Stimulated activated CD8-positive, alpha-beta memory T cell treated with anti-CD3 and anti-CD28 coated beads, Interleukin-2, amount 100 ng/mL, for 48 hours (primary cell): ENCODE measurements around the gene CCHCR1.
A peak's percentile ranks its signal among the peaks of the same experiment; 100 is the strongest.

ENCODE experiments used
- DNase-seq, 2 donors: peaks; one replicate each; pipeline ENCODE4 v3.0.0-alpha.2; 2020; ENCODE audit warnings: low read depth in 2 of 2

Gene CCHCR1

DNA sequence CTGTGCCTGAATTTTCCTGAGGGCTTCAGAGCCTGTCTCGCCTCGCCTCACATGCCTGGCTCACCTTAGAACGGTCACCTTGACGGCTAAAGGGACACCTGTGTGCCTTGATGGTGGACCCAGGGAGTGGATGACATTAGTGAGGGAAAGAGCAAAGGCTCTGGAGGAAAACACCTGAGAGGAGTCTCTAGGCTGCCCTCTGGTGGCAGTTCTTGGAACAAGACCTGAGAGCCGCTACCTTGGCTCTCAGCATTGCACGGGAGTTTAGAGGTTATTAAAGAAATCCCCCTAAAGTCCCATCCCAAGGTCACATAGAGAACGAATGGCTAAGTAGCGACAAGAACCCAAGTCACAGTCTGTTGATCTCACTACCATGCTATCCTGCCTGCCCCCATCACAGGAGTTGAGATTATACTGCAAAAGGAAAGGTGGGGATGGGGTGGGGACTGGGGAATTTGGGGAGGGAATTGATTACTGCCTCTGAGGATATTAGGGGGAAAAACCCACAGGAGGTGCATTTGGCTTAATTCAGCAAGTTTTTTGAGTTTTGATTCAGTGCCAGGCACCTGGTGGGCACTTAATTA, 29.4 kb downstream of the CCHCR1 start:
- peak; percentile 48 to 61 for DNase-seq

DNA sequence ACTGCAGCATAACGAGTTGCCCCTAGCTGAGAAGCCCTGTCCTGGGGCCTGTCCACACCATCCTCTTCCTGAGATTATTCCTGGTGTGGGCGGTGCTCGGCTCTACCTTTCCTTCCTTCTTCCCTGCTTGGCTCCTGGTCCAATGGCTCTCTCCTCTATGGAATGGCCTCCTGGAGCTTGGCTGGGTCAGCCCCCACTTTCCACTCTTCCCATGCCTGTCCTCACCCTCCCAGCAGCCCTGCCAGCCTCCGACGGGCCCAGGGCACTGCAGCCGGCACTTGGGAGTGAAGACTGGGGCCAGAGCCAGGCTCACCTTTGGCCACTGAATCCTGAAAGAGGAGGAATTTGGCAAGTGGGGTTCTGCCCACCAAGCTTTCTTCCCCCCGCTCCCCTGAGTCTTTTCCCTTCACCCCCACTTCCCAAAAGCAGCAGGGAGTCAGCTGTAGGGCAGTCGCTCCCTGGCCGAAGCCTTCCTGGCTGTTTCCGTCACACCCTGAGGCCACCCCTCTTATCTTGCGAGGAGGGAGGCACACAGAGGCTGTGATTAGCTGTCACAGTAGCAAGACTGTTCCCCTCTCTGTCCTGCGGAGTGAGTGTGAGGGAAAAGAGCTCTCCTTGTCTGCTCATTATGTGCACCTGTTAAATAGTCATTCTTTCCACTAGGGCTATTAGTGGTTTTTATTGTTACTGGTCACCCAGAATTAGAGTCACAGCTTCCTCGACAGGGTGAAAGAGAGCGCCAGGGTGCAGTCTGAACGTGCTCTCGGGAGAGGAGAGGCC, 31.0 kb downstream of the CCHCR1 start:
- no peak for DNase-seq

DNA sequence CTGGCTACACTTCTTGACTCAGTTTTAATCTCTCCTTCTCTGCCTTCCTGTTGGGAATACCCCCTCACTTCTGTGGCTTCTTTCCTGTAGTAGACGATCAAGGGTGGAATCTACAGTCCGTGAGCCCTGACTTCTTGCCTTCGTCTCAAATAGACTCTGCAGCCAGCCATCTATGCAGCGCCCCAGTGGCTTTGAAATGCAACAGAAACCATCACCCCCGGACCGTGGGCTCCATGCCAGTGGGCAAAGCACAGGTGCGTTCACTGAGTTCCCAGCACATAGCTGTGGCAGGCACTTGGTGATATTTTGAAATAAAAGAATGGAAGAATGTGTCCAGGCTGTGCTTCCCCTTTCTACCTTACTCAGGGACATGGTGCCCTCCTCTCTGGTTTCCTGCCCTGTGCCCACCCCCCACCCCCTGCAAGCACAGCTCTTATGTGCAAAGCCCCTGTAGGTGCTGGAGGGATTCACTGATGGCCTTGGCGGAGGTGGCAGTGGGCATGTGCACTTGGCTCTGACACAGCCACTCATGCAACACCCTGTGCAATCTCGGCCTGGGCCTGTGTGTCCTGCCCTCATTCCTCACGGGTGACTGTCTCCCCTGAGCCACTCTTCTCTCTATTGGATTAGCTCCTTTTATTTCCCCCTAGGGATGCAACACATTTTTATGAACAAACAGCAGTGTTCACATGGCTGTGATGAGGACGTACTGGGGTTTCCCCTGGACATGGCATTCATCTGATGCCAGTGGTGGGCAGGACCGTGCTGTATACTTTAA, 31.8 kb downstream of the CCHCR1 start:
- no peak for DNase-seq

DNA sequence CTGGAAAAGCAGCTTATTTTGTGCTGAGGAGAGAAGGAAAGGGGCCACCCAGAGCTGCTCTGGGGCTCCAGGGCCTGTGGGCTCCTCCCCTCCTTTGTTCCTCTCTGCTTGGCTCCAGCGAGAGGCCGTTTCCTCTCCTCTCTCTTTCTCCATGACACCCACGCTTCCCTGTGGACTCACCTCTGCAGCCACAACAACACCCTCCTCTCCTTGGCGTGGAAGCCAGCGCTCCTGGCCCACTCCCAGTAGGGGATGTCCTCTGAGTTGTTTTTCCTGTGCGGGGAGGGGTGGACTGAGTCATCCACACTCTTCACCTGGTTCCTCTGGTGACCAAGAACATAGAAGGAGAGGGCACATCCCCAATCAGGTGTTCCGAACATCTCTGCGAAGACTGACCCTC, 32.4 kb downstream of the CCHCR1 start:
- no peak for DNase-seq

DNA sequence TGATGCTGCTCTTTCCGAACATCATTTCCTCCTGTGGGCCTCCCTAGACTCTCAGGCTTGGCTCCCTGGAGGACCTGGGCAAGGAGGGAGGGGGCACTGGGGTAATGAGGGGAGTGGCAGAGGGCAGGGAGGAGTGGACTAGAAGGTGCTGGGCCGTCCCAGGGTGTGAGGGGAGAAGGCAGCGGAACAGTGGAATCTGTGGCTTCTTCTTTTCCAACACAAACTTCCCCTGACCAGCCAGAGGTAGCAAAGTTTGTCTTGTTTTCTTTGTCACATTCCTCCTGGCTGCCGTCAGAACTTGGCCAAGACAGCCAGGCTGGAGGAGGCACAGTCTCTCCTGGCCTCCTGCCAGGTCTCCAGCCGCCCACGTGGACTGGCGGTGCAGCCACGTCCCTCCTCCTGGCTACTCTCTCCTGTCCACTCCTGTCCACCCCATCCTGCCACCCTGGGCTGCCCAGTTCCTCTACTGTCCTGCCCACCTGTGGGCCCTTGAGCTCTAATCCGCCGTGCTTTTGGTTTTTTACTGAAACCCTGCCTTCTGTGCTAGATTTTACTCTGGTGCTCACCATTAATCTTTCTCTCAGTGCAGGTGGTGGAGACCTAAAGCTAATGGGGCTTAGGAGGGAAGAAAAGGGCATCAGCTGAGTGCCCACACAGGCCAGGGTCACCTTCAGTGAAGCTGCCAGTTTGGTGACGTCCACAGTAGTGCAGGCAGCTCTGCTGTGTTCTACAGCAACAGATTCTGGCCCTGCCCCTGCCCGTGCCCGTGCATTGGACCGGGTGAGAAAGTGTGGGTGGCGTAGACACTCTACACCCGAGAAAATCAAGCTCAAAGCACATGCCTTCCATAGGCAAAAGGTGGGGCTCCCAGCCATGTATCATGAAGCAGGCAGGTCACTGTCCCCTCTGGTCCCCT, 34.6 kb downstream of the CCHCR1 start:
- no peak for DNase-seq

DNA sequence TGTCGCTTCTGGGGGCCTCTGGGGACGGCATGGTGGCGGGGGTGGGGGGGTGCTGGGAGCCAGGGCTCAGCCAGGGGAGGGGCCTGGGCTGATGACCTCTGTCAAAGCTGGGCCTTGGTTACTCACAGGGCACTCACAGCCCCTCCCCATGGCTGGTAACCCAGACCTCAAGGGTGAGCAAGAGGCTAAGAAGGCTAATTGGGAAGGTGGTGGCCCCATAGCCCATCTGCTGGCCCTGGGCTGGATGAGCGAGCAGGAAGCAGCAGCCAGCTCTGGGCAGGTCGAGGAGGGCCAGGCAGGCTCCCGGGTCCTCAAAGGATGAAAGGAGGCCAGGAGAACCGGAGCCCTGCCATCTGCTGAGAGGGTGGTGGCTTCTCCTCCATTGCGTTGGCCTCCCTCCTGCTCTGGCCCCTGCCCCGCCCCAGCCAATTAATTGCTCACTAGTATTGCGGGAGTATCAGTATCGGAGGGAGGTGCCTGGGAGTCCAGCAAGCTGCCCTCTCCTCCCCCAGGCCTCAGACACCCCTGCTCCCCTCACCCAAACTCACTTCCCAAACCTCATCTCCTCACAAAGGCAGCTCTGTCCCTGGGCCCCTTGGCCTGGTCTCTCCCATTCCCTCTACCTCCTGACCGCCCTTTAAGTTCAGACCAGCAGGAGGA, 36.3 kb downstream of the CCHCR1 start:
- DNase-seq, result no peak

DNA sequence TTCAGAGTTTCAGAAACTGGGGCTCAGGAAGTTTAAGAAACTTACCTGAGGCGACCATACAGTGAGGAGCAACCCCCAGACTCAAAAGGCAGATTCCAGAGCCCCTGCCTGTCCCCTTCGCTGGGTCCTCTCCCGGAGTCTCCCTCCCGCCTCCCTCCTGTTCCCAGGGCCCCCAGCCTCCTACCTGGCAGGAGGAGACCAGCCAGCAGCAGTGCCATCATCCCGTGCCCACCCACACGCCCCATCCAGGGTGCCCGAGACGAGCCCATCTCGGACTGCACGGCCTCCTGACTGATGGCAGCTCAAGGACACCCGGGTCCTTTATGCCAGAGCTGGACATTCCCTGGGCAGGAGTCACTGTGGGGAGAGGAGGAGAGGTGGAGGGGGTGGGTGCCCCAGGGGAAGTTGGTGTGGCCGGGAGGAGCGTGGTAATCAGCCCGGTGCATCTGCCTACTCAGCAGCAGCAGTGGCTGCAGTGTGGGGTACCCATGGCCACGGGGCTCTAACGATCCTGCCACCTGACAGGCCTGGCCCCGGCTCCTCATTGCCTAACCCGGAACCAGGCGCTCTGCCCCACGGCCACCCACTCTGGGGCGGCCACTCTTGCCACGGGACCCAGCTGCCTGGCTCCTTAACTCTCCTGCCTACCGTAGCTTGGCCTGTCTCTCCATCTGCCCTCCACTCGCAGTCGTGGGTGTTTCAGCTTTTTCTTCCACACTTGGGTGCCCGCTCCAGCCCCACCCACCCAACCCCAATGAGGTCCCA, 37.3 kb downstream of the CCHCR1 start, which contains the start of gene CDSN:
TSS of gene CDSN (minus strand) at position 296 of the 765 bp plus-strand sequence. CDS start at position 269, 27 bp downstream.
- DNase-seq, result no peak

DNA sequence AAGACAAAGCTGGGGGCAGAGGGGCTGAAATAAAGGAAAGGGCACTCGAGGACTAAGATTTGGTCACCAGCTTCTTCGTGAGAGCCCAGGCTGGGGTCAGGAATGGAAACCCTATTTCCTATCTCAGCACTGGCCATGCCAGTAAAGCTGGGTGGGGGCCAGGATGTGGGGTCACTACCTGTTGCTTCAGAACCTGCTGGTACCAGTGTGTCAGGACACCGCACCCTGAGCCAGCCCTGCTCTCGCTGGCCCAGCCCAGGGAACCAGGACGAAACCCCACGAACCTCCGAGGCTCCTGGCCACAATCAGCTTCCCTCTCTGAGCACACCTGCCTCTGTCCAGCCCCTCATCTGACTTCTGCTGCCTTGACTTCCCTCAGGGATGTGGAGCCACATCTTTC, 39.4 kb downstream of the CCHCR1 start:
- DNase-seq, result no peak

DNA sequence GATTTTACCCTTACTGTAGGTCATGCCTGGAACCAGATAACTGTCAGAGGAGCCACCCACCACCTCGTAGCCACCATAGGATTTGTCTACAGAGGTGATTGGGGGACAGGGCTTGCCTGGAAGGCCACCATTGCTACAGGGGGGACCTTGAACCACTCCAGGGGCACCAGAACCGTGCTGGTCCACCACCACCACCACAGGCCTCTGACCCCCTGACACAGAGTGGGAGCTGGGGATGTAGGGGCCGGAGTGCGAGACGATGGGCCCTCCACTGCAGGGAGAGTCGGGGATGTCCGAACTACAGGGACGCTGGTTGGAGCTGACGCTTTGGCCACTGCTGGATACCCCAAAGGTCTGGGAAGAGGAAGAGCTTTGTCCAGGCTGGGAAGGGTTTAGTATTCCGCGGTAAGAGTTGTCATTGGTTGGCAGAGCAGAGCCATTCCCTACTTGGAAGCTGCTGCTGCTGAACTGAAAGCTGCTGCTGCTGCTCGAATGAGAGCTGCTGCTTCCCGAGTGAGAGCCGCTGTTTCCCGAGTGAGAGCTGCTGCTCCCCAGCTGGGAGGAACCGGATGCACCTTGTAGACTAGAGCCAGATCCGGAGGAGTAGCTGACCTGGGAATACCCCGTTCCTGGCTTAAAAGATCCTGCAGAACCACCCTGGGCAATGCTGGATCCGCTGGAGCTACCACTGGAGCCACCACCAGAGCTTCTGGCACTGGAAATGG, 40.8 kb downstream of the CCHCR1 start:
- DNase-seq, result no peak

DNA sequence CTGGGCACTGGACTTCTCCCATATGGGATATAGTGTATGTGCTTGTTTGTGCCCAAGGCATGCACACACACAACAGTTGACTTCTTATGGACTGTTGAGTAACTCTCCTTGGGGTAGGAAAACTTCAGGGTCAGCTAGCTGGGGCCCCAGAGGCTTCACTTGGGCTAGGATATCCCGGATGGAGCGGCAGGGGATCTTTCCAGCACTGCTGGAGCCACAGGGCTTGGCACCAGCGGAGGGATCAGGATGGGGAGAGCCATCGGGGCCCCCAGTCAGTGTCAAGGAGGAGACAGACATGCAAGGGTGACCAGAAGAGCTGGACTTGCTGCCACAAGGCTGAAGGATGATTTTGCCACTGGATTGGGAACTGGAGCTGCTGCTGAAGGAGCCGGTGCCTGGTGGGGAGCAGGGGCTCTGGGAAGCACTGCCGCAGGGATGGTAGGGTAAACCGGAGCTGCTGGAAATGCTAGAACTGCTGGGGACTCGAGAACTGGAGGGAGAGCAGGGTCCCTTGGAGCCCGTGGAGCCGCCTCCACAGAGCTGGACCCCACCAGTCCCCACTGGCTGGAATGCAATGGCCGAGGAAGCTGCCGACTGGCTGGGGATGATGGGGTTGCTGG, 41.6 kb downstream of the CCHCR1 start:
- DNase-seq, result no peak

DNA sequence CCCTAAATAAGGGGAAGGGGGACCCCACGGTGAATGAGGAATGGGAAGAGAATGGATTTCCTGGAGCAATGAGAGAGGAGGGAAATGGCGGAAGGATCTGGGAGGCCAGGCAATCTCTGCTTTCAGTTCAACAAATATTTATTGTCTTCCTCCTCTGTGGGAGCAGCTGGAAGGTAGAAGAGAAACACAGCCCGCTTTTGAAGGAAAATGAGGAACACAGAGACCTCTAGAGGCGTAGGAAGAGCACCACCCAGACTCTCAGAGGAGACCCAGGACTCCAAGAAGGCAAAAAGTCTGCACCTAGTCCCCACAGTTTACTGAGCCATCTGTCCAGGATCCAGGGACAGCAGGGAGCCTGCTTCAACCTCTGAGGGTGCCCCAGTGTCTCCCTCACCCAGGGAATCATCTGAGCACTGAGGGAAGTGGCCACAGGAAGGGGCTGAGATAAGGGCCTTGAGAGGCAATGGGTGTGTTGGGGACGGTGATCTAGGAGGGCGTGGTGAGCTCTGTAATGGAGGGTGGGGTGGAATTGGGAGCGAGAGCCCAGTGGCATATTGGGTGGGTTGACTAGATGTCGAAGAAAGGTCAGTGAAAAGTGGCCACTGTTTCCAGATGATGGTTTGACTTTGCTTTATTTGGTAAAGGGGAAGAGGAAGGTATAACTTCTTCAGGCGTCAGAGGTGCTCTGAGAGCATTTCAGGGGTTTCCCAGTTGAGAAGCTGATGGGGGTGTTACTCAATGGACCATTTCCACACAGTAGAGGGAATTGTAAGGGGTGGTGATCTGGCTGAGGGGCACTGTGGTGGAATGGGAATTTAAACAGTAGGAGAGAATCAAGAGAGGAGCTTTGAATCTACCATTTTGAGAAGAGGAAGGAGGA, 42.4 kb downstream of the CCHCR1 start:
- DNase-seq, result no peak

DNA sequence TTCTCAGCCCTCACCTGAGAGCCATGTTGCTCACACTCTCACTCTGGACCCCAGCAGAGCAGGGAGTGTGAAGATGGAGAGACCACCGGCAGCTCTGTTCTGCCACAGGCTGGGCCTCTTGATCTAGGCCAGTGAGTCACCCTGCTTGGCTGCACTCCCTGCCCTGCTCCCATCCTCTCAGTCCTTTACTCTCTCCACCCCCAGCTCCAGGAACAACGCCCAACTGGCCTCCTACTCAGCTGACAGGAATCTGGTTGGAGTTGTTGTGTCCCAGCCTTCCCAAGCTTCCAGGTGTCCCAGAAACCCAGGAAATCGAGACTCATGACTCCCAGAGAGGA, 43.1 kb downstream of the CCHCR1 start, which contains the start of gene PSORS1C1:
TSS of gene PSORS1C1 (plus strand) at position 260 of the 338 bp plus-strand sequence. CDS start 14,833 bp downstream, outside the sequence.
- no peak for DNase-seq

DNA sequence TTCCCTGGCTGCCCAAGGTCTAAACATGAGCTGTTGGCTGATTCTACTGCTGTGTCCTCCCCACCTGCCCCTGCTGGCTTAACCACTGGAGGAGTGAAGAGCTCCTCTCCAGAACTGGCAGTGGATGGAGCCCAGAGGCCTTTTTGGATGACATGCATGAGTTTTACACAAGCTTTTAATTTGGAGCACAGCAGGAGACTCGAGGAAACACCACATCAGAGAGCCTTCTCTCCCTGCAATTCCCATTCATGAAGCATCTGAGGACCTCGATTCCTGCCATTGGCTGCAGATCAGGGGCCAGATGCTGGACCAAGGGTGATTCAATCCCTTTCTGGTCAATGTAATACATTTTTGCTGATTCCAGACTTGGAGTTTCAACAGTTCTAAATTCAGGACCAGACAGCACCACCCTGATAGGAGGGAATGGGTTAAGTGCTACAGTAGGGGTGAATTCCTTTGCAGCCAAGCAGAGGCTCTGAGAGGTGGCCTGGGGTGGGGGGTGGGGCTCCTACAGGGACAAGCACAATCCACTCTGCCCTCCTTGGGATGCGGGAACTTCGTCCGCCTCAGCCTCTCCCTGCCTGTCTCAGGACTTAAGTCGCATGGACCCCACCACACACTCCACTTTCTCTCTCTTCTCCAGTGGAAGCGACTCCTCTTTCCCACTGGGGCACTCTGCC, 43.6 kb downstream of the CCHCR1 start:
- DNase-seq, result no peak

DNA sequence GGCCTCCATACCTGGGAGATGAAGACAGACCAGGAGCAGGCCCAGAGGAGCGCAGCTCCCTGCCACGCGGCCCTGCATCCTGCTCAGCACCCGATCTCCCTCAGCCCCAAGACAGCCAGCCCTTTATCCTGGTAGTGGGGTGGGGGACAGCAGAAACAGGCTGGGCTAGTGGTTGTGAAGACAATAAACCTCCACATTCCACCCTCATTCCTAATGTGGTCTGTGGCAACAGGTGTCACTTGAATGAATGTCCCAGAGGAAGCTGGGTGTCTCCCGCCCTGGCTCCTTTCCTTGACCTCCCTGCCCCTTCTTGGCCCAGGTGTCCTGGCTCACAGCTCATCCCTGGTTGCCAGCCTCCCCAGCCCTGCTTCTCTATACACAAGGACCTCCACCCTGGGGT, 45.1 kb downstream of the CCHCR1 start, which contains the start of gene C6orf15:
TSS of gene C6orf15 (minus strand) at position 98 of the 400 bp plus-strand sequence. CDS start at position 78, 20 bp downstream.
- no peak for DNase-seq

DNA sequence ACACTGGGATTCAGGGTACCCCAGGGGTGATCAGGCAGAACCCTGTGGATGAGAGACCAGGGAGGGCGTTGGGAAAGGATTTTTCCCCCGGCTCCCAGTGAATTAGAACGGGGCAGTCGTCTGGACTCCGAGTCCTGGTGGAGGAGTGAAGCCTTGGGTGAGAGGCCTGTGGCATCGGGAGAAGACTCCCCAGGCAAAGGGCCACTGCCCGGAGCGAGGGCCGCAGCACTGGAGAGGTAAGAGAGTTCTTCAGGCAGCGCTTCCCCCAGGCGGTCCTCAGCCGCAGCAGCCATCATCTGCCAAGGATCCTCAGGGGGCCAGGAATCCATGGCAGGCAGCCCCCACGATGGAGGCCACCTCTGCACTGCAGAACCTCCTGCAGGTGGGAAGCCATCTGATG, 45.9 kb downstream of the CCHCR1 start:
- DNase-seq, result no peak

DNA sequence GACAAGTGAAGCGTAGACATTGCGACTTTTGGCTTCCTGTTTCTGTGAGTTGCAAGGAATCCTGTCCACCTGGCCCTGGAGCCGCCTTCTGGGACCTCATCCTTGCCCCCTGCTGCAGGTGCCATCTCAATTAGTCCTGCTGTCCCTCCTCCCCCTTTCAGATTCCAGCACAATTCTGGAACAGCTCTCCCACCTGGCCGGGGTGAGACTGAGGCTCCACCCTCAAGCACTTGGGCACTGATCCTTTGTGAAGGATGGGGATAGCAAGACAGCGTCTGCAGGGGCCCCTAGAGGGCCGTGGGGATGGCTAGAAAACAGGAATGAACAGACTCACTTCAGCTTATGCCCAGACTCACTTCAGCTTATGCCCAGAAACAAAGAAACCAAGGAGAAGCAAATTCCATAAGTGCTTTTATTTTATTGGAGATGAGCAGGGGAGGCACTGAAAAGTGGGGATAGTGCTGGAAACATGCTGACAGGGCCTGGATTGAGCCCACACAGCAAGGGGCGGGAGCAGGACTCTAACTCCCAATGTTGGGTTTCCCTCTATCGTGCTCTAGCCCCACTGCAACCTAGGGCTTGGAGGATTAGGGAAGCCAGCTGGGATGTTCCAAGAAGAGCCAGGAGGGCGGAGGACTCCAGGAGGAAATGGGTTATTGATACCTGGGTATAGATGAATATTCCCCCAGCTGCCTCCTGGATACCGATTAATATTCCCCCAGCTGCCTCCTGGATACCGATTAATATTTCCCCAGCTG, 46.6 kb downstream of the CCHCR1 start:
- DNase-seq, result no peak

DNA sequence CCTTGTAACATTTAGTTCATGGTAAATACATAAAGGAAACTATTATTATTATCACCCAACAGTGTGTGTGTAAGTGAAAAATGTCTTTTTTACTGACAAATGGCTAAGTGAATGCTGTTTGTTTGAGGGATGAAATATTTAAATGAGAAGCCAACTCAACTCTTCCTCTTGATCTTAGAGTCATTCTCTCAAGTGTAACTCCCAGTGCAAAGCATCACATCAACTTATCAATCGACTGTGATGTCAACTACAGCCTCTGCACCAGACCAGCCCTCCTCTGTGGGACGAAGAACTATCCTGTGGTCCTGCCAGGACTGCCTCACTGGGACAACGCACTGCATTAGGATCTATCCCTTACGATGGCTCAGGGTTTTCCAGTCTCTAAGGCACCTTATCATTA, 50.5 kb downstream of the CCHCR1 start:
- DNase-seq, result no peak
